HepG2 (cell line): ENCODE results near the gene ARHGEF26.

Source experiments
- RNF2 ChIP-seq: fragments of 450-650 bp; conservative IDR thresholded peaks from 2 replicates; pipeline ENCODE4 v1.6.1; 2016; ENCODE audit warnings: low read depth
- SALL2 ChIP-seq: sonication (generic); formaldehyde crosslinking; IDR thresholded peaks from 2 replicates; pipeline ENCODE4 v1.8.1; 2023; ENCODE audit warnings: mild to moderate bottlenecking, missing genetic modification reagents, inconsistent platforms
- ZFP36L1 ChIP-seq: sonication (generic); formaldehyde crosslinking; IDR thresholded peaks from 2 replicates; pipeline ENCODE4 v1.8.0; 2022; ENCODE audit warnings: mild to moderate bottlenecking, missing genetic modification reagents, moderate library complexity
- ZFX ChIP-seq: sonication (generic); formaldehyde crosslinking; IDR thresholded peaks from 2 replicates; pipeline ENCODE4 v1.4.0; 2020; ENCODE audit warnings: mild to moderate bottlenecking, low read depth, missing genetic modification reagents, moderate library complexity
- TF ChIP-seq, protein P1 (sequence below): IDR thresholded peaks from 2 replicates; pipeline ENCODE4 v1.6.1; 2012; ENCODE audit warnings: low read depth, low read length, improper control_type of control experiment
- TF ChIP-seq, protein P2 (sequence below): sonication (generic); formaldehyde crosslinking; IDR thresholded peaks from 2 replicates; pipeline ENCODE4 v1.5.0; 2020; ENCODE audit warnings: mild to moderate bottlenecking, missing genetic modification reagents, moderate library complexity

DNA sequence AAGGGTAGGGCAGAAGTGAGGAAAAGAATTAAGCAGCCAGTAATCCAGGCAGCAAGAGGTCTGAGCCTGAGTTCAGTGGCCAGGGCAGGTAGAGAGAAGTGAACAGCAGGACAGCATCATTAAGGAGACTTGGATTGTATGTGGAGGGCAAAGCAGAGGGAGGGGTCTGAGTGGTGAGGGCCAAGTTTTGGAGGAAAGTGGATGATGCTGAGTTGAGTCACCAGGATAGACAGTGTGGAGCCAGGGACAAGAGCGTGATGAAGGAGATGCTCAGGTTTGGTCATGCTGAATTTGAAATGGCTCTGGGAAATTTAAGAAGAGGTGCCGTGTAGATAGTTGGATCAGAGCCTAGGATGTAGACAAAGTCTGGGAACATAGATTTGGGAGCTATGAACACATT, 93.1 kb downstream of the ARHGEF26 start:
- TF ChIP-seq, protein P1, sequence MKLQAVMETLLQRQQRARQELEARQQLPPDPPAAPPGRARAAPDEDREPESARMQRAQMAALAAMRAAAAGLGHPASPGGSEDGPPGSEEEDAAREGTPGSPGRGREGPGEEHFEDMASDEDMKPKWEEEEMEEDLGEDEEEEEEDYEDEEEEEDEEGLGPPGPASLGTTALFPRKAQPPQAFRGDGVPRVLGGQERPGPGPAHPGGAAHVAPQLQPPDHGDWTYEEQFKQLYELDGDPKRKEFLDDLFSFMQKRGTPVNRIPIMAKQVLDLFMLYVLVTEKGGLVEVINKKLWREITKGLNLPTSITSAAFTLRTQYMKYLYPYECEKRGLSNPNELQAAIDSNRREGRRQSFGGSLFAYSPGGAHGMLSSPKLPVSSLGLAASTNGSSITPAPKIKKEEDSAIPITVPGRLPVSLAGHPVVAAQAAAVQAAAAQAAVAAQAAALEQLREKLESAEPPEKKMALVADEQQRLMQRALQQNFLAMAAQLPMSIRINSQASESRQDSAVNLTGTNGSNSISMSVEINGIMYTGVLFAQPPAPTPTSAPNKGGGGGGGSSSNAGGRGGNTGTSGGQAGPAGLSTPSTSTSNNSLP, result no peak
- no peak for TF ChIP-seq RNF2
- no peak for TF ChIP-seq ZFP36L1 (CRISPR knock-in tag)
- TF ChIP-seq ZFX, result no peak
- TF ChIP-seq, protein P2, sequence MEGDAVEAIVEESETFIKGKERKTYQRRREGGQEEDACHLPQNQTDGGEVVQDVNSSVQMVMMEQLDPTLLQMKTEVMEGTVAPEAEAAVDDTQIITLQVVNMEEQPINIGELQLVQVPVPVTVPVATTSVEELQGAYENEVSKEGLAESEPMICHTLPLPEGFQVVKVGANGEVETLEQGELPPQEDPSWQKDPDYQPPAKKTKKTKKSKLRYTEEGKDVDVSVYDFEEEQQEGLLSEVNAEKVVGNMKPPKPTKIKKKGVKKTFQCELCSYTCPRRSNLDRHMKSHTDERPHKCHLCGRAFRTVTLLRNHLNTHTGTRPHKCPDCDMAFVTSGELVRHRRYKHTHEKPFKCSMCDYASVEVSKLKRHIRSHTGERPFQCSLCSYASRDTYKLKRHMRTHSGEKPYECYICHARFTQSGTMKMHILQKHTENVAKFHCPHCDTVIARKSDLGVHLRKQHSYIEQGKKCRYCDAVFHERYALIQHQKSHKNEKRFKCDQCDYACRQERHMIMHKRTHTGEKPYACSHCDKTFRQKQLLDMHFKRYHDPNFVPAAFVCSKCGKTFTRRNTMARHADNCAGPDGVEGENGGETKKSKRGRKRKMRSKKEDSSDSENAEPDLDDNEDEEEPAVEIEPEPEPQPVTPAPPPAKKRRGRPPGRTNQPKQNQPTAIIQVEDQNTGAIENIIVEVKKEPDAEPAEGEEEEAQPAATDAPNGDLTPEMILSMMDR (CRISPR knock-in tag), result no peak
- no peak for TF ChIP-seq SALL2 (CRISPR knock-in tag)
